IPS-20b (cell line): ENCODE results near the gene NRSN1.

Source experiments
- H3K27ac ChIP-seq: one replicate; pipeline ENCODE4 v1.5.1; 2013; ENCODE audit warnings: low read length
- H3K27me3 ChIP-seq: 2 replicates; pipeline ENCODE4 v1.6.1; 2013; ENCODE audit warnings: mild to moderate bottlenecking, low read length, inconsistent platforms; ENCODE audit not compliant: insufficient read depth
- H3K36me3 ChIP-seq: 2 replicates; pipeline ENCODE4 v1.6.1; 2013; ENCODE audit warnings: low read depth, mild to moderate bottlenecking, inconsistent platforms, low read length, moderate library complexity; ENCODE audit not compliant: insufficient read depth
- H3K4me1 ChIP-seq: 2 replicates; pipeline ENCODE4 v1.6.1; 2013; ENCODE audit warnings: mild to moderate bottlenecking, control low read depth, inconsistent platforms, low read length, moderate library complexity; ENCODE audit not compliant: insufficient read depth
- H3K4me3 ChIP-seq: 2 replicates; pipeline ENCODE4 v1.5.1; 2013; ENCODE audit warnings: mild to moderate bottlenecking, low read length, inconsistent platforms
- H3K9ac ChIP-seq: 2 replicates; pipeline ENCODE4 v1.6.1; 2013; ENCODE audit warnings: low read depth, mild to moderate bottlenecking, inconsistent platforms, low read length, moderate library complexity
- H3K9me3 ChIP-seq: 2 replicates; pipeline ENCODE4 v1.6.1; 2013; ENCODE audit warnings: mild to moderate bottlenecking, low read depth, low read length, inconsistent platforms; ENCODE audit not compliant: insufficient read depth

Gene NRSN1

GRCh38 chr6:24107294-24107693 lies 18.7 kb upstream of the NRSN1 start:
- Histone ChIP-seq H3K4me3 (no peak overlapping the region), H3K36me3 (no peaks in the 10 kb centered on the region), H3K27me3 (no peaks in the 10 kb centered on the region; the same call in 1 of the 2 replicates), H3K4me1 (0 out of 2 replicates have a peak, but pooled peaks cover 3% of the 10 kb centered on the region), H3K9me3 (no peaks in the 10 kb centered on the region), H3K27ac (no peak overlapping the region), H3K9ac (no peak overlapping the region)

- Histone ChIP-seq H3K27me3 (no peaks in the 10 kb centered on the region; the same call in 1 of the 2 replicates), H3K27ac (no peak overlapping the region), H3K4me3 (no peak overlapping the region), H3K9ac (no peak overlapping the region), H3K36me3 (no peaks in the 10 kb centered on the region), H3K4me1 (0 out of 2 replicates have a peak, but pooled peaks cover 3% of the 10 kb centered on the region), H3K9me3 (no peaks in the 10 kb centered on the region)
These were observed 18.0 kb upstream of the NRSN1 start for GRCh38 chr6:24108056-24108455.

GRCh38 chr6:24110417-24110816 lies 15.6 kb upstream of the NRSN1 start:
- no peak overlapping the region for H3K4me3 ChIP-seq
- no peaks in the 10 kb centered on the region for H3K9me3 ChIP-seq
- no peaks in the 10 kb centered on the region; the same call in 1 of the 2 replicates for H3K27me3 ChIP-seq
- H3K4me1 ChIP-seq, result 0 out of 2 replicates have a peak, but pooled peaks cover 3% of the 10 kb centered on the region
- H3K27ac ChIP-seq, result no peak overlapping the region
- no peak overlapping the region for H3K9ac ChIP-seq
- no peaks in the 10 kb centered on the region for H3K36me3 ChIP-seq

- Histone ChIP-seq H3K4me1 (0 out of 2 replicates have a peak, but pooled peaks cover 3% of the 10 kb centered on the region), H3K36me3 (no peaks in the 10 kb centered on the region), H3K9me3 (no peaks in the 10 kb centered on the region), H3K9ac (no peak overlapping the region), H3K27ac (no peak overlapping the region), H3K27me3 (no peaks in the 10 kb centered on the region), H3K4me3 (no peak overlapping the region)
These were observed 12.1 kb upstream of the NRSN1 start for GRCh38 chr6:24113891-24114290.

GRCh38 chr6:24117021-24117420 lies 9.0 kb upstream of the NRSN1 start:
- no peaks in the 10 kb centered on the region for H3K27me3 ChIP-seq
- no peak overlapping the region for H3K4me3 ChIP-seq
- no peaks in the 10 kb centered on the region for H3K4me1 ChIP-seq
- H3K27ac ChIP-seq, result no peak overlapping the region
- no peak overlapping the region for H3K9ac ChIP-seq
- H3K36me3 ChIP-seq, result no peaks in the 10 kb centered on the region
- H3K9me3 ChIP-seq, result no peaks in the 10 kb centered on the region

GRCh38 chr6:24122139-24122538 lies 3.9 kb upstream of the NRSN1 start:
- Histone ChIP-seq H3K4me3 (no peak overlapping the region), H3K27ac (no peak overlapping the region), H3K4me1 (no peaks in the 10 kb centered on the region; the same call in 1 of the 2 replicates), H3K36me3 (no peaks in the 10 kb centered on the region), H3K9ac (no peak overlapping the region), H3K9me3 (no peaks in the 10 kb centered on the region), H3K27me3 (peaks cover 7% of the 10 kb centered on the region; the same call in 1 of the 2 replicates)

GRCh38 chr6:24126586-24127192 lies 674 bp downstream of the NRSN1 start:
- H3K9ac ChIP-seq, result no peak overlapping the region
- H3K27ac ChIP-seq, result no peak overlapping the region
- peaks cover 7% of the 10 kb centered on the region; the same call in 1 of the 2 replicates for H3K27me3 ChIP-seq
- no peaks in the 10 kb centered on the region for H3K36me3 ChIP-seq
- no peaks in the 10 kb centered on the region; the same call in 1 of the 2 replicates for H3K4me1 ChIP-seq
- peak overlapping the region; percentile 75 for H3K4me3 ChIP-seq
- H3K9me3 ChIP-seq, result no peaks in the 10 kb centered on the region

- peaks cover 7% of the 10 kb centered on the region; the same call in 1 of the 2 replicates for H3K27me3 ChIP-seq
These were observed 1.3 kb downstream of the NRSN1 start for GRCh38 chr6:24127316-24127715.

GRCh38 chr6:24131751-24132150 lies 5.7 kb downstream of the NRSN1 start:
- no peak overlapping the region for H3K9ac ChIP-seq
- H3K36me3 ChIP-seq, result no peaks in the 10 kb centered on the region
- no peaks in the 10 kb centered on the region for H3K9me3 ChIP-seq
- no peaks in the 10 kb centered on the region; the same call in 1 of the 2 replicates for H3K4me1 ChIP-seq
- H3K27me3 ChIP-seq, result no peaks in the 10 kb centered on the region; the same call in 1 of the 2 replicates
- no peak overlapping the region for H3K4me3 ChIP-seq
- H3K27ac ChIP-seq, result no peak overlapping the region

More at GRCh38 chr6:24127316-24127715, 1.3 kb downstream of the NRSN1 start:
- H3K27ac ChIP-seq, result no peak overlapping the region
- H3K9me3 ChIP-seq, result no peaks in the 10 kb centered on the region
- no peak overlapping the region for H3K4me3 ChIP-seq
- H3K36me3 ChIP-seq, result no peaks in the 10 kb centered on the region
- H3K9ac ChIP-seq, result no peak overlapping the region
- no peaks in the 10 kb centered on the region; the same call in 1 of the 2 replicates for H3K4me1 ChIP-seq

GRCh38 chr6:24139080-24139479 lies 13.1 kb downstream of the NRSN1 start:
- Histone ChIP-seq H3K4me3 (no peak overlapping the region), H3K9me3 (no peaks in the 10 kb centered on the region), H3K27ac (no peak overlapping the region), H3K27me3 (no peaks in the 10 kb centered on the region; the same call in 1 of the 2 replicates), H3K4me1 (no peaks in the 10 kb centered on the region), H3K9ac (no peak overlapping the region), H3K36me3 (no peaks in the 10 kb centered on the region)

- Histone ChIP-seq H3K36me3 (no peaks in the 10 kb centered on the region), H3K27me3 (no peaks in the 10 kb centered on the region), H3K4me3 (no peak overlapping the region), H3K9me3 (no peaks in the 10 kb centered on the region), H3K4me1 (no peaks in the 10 kb centered on the region), H3K27ac (no peak overlapping the region), H3K9ac (no peak overlapping the region)
These were observed 13.6 kb downstream of the NRSN1 start for GRCh38 chr6:24139639-24140038.

GRCh38 chr6:24140591-24140990 lies 14.6 kb downstream of the NRSN1 start:
- no peaks in the 10 kb centered on the region for H3K4me1 ChIP-seq
- H3K27me3 ChIP-seq, result no peaks in the 10 kb centered on the region

More at GRCh38 chr6:24140591-24140990, 14.6 kb downstream of the NRSN1 start:
- Histone ChIP-seq H3K4me3 (no peak overlapping the region), H3K9me3 (no peaks in the 10 kb centered on the region), H3K27ac (no peak overlapping the region), H3K9ac (no peak overlapping the region), H3K36me3 (no peaks in the 10 kb centered on the region)
